ENCODE measurements around the gene PHETA1. TPM values are rescaled to one million over a fixed set of nuclear protein-coding genes. Genes with fewer than 3 reads are reported as not detected.
A peak's percentile ranks its signal among the peaks of the same experiment; 100 is the strongest.

PHETA1 gene
- total RNA-seq, 3 donors from 2014 or later = 6.6 to 10.9 (median 10.2) TPM

- intact Hi-C loops (cut with DNase I; ENCODE audit: low total_unique reads) = no loop called here
- DNase-seq (ENCODE audit: low spot score in 2 of 2) = no peak
- Histone ChIP-seq H3K27me3 (no peaks in the 10 kb centered on the region), H3K27ac (peak overlapping the region in 1 of 2 donors; percentile 89), H3K4me3 (peak overlapping the region in 2 of 3 donors; percentile 68 to 90), H3K9me3 (no peaks in the 10 kb centered on the region), H3K36me3 (no peaks in the 10 kb centered on the region), H3K4me1 (peaks cover 11 to 13% of the 10 kb centered on the region in 2 donors)
- TF ChIP-seq POLR2A (IDR thresholded peaks at IDR 0.05) (no peak), POLR2AphosphoS5 (IDR thresholded peaks at IDR 0.05) (no peak), CTCF (IDR thresholded peaks at IDR 0.05) (no peak)
These were observed 39.2 kb upstream of the PHETA1 start for GRCh38 chr12:111408116-111408440.

GRCh38 chr12:111407377-111408115 is 38.7 kb upstream of the PHETA1 start:
- intact Hi-C loops (cut with DNase I; ENCODE audit: low total_unique reads) = no loop called here
- Histone ChIP-seq H3K4me1 (peaks cover 11 to 13% of the 10 kb centered on the region in 2 donors), H3K27me3 (no peaks in the 10 kb centered on the region), H3K9me3 (no peaks in the 10 kb centered on the region), H3K36me3 (no peaks in the 10 kb centered on the region), H3K4me3 (peak overlapping the region; percentile 68 to 92 (median 90)), H3K27ac (peak overlapping the region; percentile 93)
- TF ChIP-seq POLR2AphosphoS5 (IDR thresholded peaks at IDR 0.05) (no peak), POLR2A (IDR thresholded peaks at IDR 0.05) (no peak), CTCF (IDR thresholded peaks at IDR 0.05) (no peak)
- no peak for DNase-seq (ENCODE audit: low spot score in 2 of 2)

- Histone ChIP-seq H3K27me3 (no peaks in the 10 kb centered on the region), H3K36me3 (no peaks in the 10 kb centered on the region), H3K27ac (peak overlapping the region; percentile 93), H3K9me3 (no peaks in the 10 kb centered on the region), H3K4me1 (peaks cover 10 to 11% of the 10 kb centered on the region in 2 donors), H3K4me3 (peak overlapping the region; percentile 68 to 92 (median 90))
- no peak for TF ChIP-seq POLR2A (IDR thresholded peaks at IDR 0.05)
- no peak for TF ChIP-seq CTCF (IDR thresholded peaks at IDR 0.05)
- no peak for TF ChIP-seq POLR2AphosphoS5 (IDR thresholded peaks at IDR 0.05)
- DNase-seq (ENCODE audit: low spot score in 2 of 2) = no peak
- intact Hi-C loops (cut with DNase I; ENCODE audit: low total_unique reads) = no loop called here
These were observed 37.8 kb upstream of the PHETA1 start for GRCh38 chr12:111406474-111407376.

- no peaks in the 10 kb centered on the region for H3K9me3 ChIP-seq
- no peaks in the 10 kb centered on the region for H3K27me3 ChIP-seq
- no peak for TF ChIP-seq POLR2AphosphoS5 (IDR thresholded peaks at IDR 0.05)
- TF ChIP-seq CTCF (IDR thresholded peaks at IDR 0.05) = no peak
- no peak for TF ChIP-seq POLR2A (IDR thresholded peaks at IDR 0.05)
- DNase-seq (ENCODE audit: low spot score in 2 of 2) = no peak
- H3K36me3 ChIP-seq = no peaks in the 10 kb centered on the region
- H3K27ac ChIP-seq = peak within 1 kb of the TSS; percentile 93
- peaks cover 6 to 8% of the 10 kb centered on the region in 2 donors for H3K4me1 ChIP-seq
- intact Hi-C loops (cut with DNase I; ENCODE audit: low total_unique reads) = no loop called here
- peak within 1 kb of the TSS; percentile 68 to 92 (median 90) for H3K4me3 ChIP-seq
These were observed 37.1 kb upstream of the PHETA1 start, which contains the start of gene SH2B3 for GRCh38 chr12:111405859-111406473. Gene SH2B3 (plus strand): TSS chr12:111405923. CDS start chr12:111418146, 12,223 bp downstream.
